ENCODE measurements around the gene CNDP1.

- TF ChIP-seq CTCF (IDR thresholded peaks at IDR 0.05; ENCODE audit: low read length) (no peak), EZH2 (optimal IDR thresholded peaks at IDR 0.05; ENCODE audit: low read depth, low read length) (no peak), EZH2phosphoT487 (IDR thresholded peaks at IDR 0.05; ENCODE audit: low read length) (no peak)
Observed at GRCh38 chr18:74604774-74605173, 70.5 kb downstream of the CNDP1 start.
